Activated CD8-positive, alpha-beta memory T cell treated with anti-CD3 and anti-CD28 coated beads, Interleukin-2, amount 10 ng/mL, durations not matched to agents 7 days and 5 days (primary cell): Measurements from ENCODE around the gene GATA5. TPM values are rescaled to one million over a fixed set of nuclear protein-coding genes. Genes with fewer than 3 reads are reported as not detected.

Source experiments
- ATAC-seq: fragments of 150-1000 bp; cut with Tn5 transposase; one replicate; pipeline ENCODE4 v1.10.0; 2021; ENCODE audit warnings: moderate library complexity
- CTCF ChIA-PET: fragments of 350-600 bp; sonication (Branson Sonifier 250); formaldehyde crosslinking; loops from one replicate; lab custom pipeline; 2021; ENCODE audit warnings: antibody characterized with exemption; lab: Charles Lee
- DNase-seq: peaks from one replicate; pipeline ENCODE4 v3.0.0-alpha.2; 2020
- H3K27ac Mint-ChIP-seq: one replicate; pipeline ENCODE4 v1.8.0; 2021; ENCODE audit warnings: mild to moderate bottlenecking, mixed read lengths
- H3K27me3 Mint-ChIP-seq: one replicate; pipeline ENCODE4 v1.8.0; 2021; ENCODE audit warnings: mixed read lengths
- H3K36me3 Mint-ChIP-seq: one replicate; pipeline ENCODE4 v1.8.0; 2021; ENCODE audit warnings: mild to moderate bottlenecking, mixed read lengths
- H3K4me1 Mint-ChIP-seq: one replicate; pipeline ENCODE4 v1.8.0; 2021; ENCODE audit warnings: mixed read lengths
- H3K4me3 Mint-ChIP-seq: one replicate; pipeline ENCODE4 v1.8.0; 2021; ENCODE audit warnings: mild to moderate bottlenecking, moderate library complexity, mixed read lengths
- H3K9me3 Mint-ChIP-seq: one replicate; pipeline ENCODE4 v1.8.0; 2022; ENCODE audit warnings: low read depth, mixed read lengths
- total RNA-seq, 2 experiments: library from RNA; stranded (reverse); gene quantifications; one replicate each; pipeline ENCODE4 v1.2.3, GENCODE V29; 2021

The GATA5 gene
- total RNA-seq, 2 experiments from 2014 or later: not detected

DNA sequence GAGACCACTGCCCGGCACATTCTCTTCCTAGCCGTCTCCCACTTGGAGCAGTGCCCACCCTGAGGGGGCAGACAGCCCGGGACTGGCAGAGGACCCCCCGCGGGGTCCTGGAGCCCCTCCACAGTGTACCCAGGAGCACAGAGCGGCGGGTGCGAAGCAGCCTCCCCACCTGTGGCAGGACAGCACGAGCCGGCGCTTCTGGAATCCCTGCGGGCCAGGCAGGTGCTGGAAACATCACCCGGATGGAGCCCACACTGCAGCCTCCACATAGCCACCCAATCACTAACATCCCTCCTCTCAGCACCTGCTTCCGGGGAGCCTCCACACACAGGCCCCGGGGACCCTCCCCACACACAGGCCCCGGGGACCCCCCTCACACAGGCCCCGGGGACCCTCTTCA, 18.7 kb downstream of the GATA5 start:
- ATAC-seq (no peak), DNase-seq (no peak)
- Mint-ChIP-seq H3K36me3 (no peaks in the 10 kb centered on the region), H3K4me3 (no peak overlapping the region), H3K9me3 (no peaks in the 10 kb centered on the region), H3K4me1 (no peaks in the 10 kb centered on the region), H3K27me3 (peaks cover 2% of the 10 kb centered on the region), H3K27ac (no peak overlapping the region)
- CTCF ChIA-PET: no interaction called here

DNA sequence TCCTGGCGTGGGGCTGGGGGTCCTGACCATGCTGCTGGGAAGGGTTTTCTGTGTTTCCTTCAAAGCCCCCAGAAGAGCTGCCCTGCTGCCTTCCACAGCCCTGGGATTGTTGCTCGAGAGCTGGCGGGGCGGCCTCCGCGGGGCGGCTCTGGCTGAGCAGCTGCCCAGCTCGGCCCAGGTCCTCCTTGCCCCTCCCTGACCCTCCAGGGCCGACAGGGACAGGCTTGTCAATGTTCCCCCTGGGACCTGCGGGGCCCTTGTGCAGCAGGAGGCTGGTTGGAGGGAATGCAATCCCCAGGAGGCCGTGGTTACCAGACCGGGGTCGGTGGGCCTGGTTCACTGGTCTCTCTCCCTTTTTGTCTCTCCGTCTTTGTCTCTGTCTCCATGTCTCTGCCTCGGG, 19.9 kb downstream of the GATA5 start:
- Mint-ChIP-seq H3K9me3 (no peaks in the 10 kb centered on the region), H3K36me3 (no peaks in the 10 kb centered on the region), H3K27me3 (peaks cover 2% of the 10 kb centered on the region), H3K4me1 (no peaks in the 10 kb centered on the region), H3K27ac (no peak overlapping the region), H3K4me3 (no peak overlapping the region)
- CTCF ChIA-PET: no interaction called here
- DNase-seq (no peak), ATAC-seq (no peak)

DNA sequence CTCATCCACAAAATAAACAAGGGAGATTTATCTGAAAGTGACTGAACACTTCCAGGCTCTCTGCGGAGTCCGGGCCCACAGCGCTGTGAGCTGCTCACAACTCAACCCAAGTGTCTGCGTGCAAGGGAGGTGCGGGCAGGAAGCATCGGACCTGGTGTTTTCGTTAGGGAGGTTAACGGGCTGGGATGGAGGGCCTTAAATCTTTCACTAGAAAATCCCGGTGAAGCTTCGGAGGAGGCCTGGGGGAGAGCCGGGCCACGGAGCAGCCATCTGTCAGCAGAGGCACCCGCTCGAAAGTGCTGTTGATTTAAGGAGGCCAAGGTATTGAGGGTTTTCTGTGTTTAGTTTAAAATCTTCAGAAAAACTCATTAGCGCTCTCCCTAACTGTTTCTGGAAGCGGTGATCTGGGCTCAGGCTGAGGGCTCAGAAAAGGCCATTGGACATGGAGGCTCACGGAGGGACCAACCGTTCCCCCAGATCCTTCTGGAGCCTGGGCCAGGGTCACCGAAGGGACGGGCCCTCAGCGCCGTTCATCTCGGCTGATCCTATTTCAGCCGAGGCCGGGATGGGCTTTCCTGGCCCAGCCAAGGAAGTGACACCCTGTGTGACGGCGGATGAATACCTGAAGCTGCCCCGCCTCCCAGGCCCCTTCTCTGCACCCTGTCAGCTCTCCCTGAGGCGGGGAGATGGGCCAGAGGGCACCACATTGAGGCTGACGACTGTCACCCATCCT, 20.7 kb downstream of the GATA5 start:
- no peak for DNase-seq

DNA sequence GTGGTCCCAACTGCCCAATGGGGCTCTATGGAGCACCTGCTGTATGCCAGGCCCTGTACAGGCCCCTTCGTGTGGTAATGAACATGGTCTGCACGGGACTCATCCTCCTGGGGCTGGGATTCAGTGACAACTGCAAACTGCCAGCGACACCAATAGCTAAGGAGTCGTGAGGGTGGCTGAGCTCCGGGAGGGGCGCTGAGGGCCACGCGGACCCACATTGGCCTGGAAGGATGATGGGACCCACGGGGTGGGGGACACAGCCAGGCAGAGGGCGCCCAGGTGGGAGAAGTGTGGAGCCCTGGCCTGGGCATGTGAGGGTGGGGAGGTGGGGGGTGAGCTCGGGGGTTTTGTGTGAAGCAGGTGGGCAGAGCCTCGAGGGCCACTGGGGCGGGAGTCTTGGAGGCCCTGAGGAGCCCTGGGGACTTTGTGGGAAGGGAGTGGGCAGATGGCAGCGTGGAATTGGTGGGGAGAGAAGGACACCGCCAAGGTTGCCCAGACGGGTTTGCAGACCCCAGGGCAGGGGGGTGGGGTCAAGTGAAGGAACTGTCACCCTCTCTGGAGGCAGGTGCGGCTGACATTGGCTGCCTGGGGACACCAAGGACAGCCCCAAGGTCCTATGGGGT, 22.5 kb downstream of the GATA5 start:
- H3K9me3 Mint-ChIP-seq: no peaks in the 10 kb centered on the region
- no peak overlapping the region for H3K27ac Mint-ChIP-seq
- CTCF ChIA-PET: no interaction called here
- peaks cover 2% of the 10 kb centered on the region for H3K27me3 Mint-ChIP-seq
- DNase-seq (no peak), ATAC-seq (no peak)
- H3K4me3 Mint-ChIP-seq: no peak overlapping the region
- H3K4me1 Mint-ChIP-seq: no peaks in the 10 kb centered on the region
- no peaks in the 10 kb centered on the region for H3K36me3 Mint-ChIP-seq

More for the DNA sequence above, 20.7 kb downstream of the GATA5 start:
- no peaks in the 10 kb centered on the region for H3K4me1 Mint-ChIP-seq
- H3K36me3 Mint-ChIP-seq: no peaks in the 10 kb centered on the region
- CTCF ChIA-PET: no interaction called here
- no peak overlapping the region for H3K27ac Mint-ChIP-seq
- peaks cover 2% of the 10 kb centered on the region for H3K27me3 Mint-ChIP-seq
- no peak for ATAC-seq
- H3K4me3 Mint-ChIP-seq: no peak overlapping the region
- H3K9me3 Mint-ChIP-seq: no peaks in the 10 kb centered on the region

DNA sequence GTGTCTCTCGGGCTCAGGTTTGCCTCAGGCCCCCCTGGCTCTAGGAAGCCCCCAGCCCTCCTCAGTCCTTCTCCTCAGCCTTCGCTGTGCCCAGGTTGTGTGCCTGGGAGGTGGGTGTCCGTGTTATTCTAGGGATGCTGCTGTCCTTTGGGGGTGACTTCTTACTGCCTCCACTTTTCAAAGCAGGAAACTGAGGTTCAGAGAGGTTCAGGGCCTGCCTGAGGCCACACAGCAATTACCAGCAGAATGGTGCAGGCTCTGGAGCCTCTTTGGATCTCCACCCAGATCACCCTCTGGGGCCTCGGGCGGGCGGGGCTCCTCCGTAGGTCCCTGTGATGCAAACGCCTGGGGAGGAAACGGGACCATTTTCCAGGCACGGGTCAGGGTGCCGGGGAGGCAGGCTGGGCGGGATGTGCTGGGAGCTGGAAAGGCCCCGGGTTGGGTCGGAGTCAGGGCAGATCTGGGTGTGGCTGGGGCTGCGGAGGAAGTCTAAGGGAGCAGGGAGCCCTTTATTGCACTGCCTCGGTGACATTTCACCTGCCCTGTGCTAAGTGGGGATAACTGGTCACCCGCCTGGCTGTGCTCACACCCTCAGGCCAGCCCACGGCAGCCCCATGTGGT, 23.2 kb downstream of the GATA5 start:
- Mint-ChIP-seq H3K9me3 (no peaks in the 10 kb centered on the region), H3K4me3 (no peak overlapping the region), H3K27ac (no peak overlapping the region), H3K4me1 (no peaks in the 10 kb centered on the region), H3K36me3 (no peaks in the 10 kb centered on the region), H3K27me3 (peaks cover 2% of the 10 kb centered on the region)
- ATAC-seq (no peak), DNase-seq (no peak)
- CTCF ChIA-PET: no interaction called here

DNA sequence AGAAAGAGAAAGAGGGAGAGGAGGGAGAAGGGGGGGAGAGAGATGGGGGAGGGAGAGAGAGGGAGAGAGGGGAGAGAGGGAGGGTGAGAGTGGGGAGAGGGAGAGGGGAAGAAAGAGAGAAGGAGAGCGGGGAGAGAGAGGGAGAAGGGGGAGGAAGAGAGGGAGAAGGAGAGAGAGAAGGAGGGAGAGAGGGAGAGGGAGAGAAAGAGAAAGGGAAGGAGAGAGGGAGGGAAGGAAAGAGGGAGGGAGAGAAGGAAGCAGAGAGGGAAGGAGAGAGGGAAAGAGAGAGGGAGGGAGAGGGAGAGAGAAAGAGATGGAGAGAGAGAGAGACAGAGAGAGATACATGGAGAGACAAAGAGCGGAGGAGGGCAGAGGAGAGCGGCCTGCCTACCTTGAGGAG, 23.8 kb downstream of the GATA5 start:
- ATAC-seq (no peak), DNase-seq (no peak)
- CTCF ChIA-PET: no interaction called here
- peaks cover 2% of the 10 kb centered on the region for H3K27me3 Mint-ChIP-seq
- H3K9me3 Mint-ChIP-seq: no peaks in the 10 kb centered on the region
- H3K4me1 Mint-ChIP-seq: no peaks in the 10 kb centered on the region
- H3K4me3 Mint-ChIP-seq: no peak overlapping the region
- H3K36me3 Mint-ChIP-seq: no peaks in the 10 kb centered on the region
- no peak overlapping the region for H3K27ac Mint-ChIP-seq

DNA sequence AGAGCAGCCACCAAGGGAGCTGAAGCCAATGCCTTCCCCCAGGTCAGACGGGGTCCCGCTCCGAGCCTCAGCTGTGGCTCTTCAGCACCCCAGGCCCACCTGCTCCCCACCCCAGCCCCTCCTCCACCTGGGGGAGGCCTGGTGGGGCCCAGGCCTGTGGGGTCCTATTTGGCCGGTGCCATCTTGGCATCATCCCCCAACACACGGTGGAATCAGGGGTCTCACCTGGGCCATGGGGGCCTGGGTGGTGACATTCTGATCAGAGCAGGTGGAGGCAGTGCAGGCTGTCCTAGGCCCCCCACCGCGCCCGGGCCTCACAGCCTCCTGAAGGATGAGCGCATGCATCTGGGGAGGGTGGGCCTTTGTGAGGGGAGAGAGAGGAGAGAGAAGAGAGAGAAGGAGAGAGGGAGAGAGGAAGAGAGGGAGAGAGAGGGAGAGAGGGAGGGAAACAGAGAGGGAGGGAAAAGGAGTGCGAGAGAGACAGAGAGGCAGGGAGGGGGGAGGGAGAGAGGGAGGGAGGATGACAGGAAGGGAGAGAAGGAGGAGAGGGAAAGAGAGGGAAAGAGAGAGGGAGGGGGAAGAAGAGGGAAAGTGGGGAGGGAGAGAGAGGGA, 24.5 kb downstream of the GATA5 start:
- ATAC-seq (no peak), DNase-seq (no peak)
- Mint-ChIP-seq H3K27ac (no peak overlapping the region), H3K4me1 (no peaks in the 10 kb centered on the region), H3K4me3 (no peak overlapping the region), H3K27me3 (peaks cover 2% of the 10 kb centered on the region), H3K9me3 (no peaks in the 10 kb centered on the region), H3K36me3 (no peaks in the 10 kb centered on the region)
- CTCF ChIA-PET: no interaction called here

DNA sequence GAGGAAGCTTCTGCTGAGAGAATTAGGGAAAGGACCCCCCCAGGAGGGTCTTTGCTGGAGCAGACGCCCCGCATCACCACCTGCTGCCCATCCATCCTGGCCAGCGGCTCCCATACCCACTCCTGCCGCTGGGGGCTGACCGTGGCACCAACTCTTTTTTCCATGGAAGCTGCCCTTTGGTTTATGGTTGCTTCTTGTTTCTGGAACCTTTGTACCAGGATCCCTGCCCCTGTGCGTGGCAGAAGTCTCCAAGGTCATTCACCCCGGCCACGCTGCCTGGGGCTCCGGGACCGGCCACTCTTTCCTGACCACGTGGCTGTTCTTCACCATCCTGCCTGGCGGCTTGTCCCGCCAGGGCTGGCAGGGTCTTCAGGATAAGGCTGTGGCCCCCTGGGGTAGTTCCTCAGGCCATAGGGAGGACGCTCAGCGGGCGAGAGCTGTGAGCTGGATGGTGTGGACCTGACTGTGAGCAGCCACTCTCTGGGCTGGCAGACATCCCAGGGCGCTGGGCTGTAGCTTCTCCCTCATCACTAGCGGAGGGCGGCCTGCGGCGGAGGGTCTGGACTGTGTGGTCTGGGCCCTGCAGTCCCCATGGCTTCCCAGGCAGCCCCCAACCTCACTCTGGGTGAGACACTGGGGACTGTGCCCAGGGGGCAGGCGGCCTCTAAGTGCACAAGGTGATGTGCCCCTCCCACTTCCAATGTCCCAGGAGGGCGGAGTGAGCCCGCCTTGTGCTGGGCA, 25.7 kb downstream of the GATA5 start:
- Mint-ChIP-seq H3K36me3 (no peaks in the 10 kb centered on the region), H3K4me1 (no peaks in the 10 kb centered on the region), H3K27me3 (peaks cover 2% of the 10 kb centered on the region), H3K9me3 (no peaks in the 10 kb centered on the region), H3K27ac (no peak overlapping the region), H3K4me3 (no peak overlapping the region)
- CTCF ChIA-PET: no interaction called here
- no peak for DNase-seq
- no peak for ATAC-seq

DNA sequence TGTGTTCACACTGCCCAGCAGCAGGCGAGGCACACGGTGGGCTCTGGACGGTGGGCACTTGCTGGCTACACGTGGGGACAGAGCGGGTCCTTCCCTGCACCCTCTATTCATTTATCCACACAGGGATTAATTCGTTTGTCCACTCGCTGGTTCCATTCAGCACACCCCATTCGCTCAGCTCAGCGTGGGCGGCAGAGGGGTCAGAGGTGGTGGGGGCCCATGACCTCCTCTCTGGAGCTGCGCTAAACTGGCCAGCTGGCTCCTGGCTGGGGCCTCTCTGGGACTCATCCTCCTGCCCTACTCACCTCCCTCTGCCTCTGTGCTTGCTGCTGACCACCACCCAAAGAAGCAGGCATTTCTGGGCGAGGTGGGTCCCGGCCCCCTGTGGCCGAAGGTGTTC, 27.0 kb downstream of the GATA5 start:
- Mint-ChIP-seq H3K27me3 (no peaks in the 10 kb centered on the region), H3K9me3 (no peaks in the 10 kb centered on the region), H3K36me3 (no peaks in the 10 kb centered on the region), H3K4me1 (no peaks in the 10 kb centered on the region), H3K4me3 (no peak overlapping the region), H3K27ac (no peak overlapping the region)
- no peak for ATAC-seq
- no peak for DNase-seq
- CTCF ChIA-PET: no interaction called here

DNA sequence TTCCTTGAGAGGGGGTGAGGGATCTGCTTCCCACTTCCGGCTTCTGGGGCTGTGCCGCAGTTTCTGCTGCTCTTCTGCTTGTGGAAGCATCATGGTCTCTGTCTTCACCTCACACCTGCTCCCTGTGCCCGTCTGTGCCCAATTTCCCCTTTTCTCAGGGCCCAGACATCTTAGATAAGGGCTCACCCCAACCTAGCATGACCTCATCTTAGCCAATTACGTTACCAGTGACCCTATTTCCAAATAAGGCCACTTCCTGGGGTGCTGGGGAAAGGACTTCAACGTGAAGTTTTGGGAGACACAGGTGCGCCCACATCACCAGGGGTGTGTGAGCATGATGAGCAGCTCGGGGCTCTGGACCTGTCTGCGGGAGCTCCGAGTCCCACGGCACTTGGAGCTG, 27.8 kb downstream of the GATA5 start:
- CTCF ChIA-PET: no interaction called here
- no peak for DNase-seq
- H3K36me3 Mint-ChIP-seq: no peaks in the 10 kb centered on the region
- ATAC-seq: no peak
- H3K27me3 Mint-ChIP-seq: no peaks in the 10 kb centered on the region
- no peaks in the 10 kb centered on the region for H3K9me3 Mint-ChIP-seq
- H3K4me3 Mint-ChIP-seq: no peak overlapping the region
- H3K27ac Mint-ChIP-seq: no peak overlapping the region
- no peaks in the 10 kb centered on the region for H3K4me1 Mint-ChIP-seq

DNA sequence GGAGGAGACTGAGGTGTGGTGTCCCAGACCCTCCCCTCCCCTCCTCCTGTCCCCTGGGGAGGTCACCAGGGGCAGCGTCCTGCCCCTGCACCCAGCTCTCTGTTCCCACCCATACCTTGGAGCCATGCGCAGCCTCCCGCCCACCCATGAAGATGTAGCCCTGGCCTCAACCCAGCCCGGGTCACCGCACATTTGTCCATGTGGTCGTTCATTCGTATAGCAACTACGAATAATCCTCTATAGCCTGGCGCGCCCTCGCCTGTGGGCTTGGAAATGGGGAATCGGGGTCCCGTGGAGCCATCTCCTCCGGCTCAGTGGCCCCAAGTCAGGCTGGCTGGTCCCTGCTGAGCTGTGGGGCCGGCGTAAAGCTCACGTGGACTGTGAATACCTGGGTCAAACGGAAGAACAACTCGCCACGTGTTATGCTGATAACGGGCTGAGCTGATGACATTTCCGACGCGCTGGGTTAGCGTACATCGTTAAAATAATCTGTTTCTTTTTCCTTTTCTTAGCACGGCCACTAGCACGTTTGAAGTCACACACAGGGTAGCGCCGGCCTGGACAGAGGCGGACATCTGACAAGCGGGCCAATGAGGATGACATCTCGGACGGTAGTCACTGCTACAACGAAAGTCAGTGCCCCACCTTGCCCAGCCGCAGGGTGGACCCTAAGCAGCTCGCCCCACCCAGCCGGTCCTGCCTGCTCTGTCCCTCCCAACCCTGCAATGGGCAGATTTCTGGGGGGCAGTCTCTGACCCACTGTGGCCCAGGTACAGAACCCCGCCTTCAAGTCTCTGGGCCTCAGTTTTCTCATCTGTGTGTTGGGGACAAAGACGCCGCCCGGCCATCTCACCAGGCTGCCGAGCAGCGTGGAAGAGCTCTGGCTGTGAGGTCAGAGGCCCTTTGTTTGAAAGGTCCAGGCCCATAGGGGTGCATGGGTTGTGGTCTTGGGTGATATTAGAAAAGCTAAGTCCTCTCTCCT, 28.6 kb downstream of the GATA5 start:
- H3K27ac Mint-ChIP-seq: no peak overlapping the region
- DNase-seq (no peak), ATAC-seq (no peak)
- no peaks in the 10 kb centered on the region for H3K4me1 Mint-ChIP-seq
- H3K27me3 Mint-ChIP-seq: no peaks in the 10 kb centered on the region
- H3K9me3 Mint-ChIP-seq: no peaks in the 10 kb centered on the region
- CTCF ChIA-PET: no interaction called here
- H3K4me3 Mint-ChIP-seq: no peak overlapping the region
- H3K36me3 Mint-ChIP-seq: no peaks in the 10 kb centered on the region

DNA sequence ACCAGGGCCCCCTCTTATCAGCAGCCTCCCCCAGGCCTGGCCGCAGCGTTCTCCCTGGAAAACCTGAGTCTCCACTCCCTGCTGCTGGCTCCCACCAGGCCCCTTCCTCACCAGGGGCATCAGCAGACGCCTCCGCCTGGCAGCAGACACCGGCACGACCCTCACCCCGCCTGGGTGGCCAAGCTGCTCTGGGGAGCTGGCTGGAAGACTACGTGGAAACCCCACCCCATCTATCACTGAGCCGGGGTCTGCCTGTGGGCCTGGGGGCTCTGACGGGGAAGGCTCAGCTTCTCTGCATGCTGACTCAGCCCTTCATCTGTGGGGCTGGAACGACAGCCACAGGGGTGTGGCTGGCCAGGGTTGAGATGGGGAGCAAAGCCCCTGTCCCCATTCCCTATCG, 29.3 kb downstream of the GATA5 start:
- no peaks in the 10 kb centered on the region for H3K36me3 Mint-ChIP-seq
- ATAC-seq: no peak
- no peaks in the 10 kb centered on the region for H3K27me3 Mint-ChIP-seq
- no peaks in the 10 kb centered on the region for H3K4me1 Mint-ChIP-seq
- CTCF ChIA-PET: no interaction called here
- H3K27ac Mint-ChIP-seq: no peak overlapping the region
- H3K4me3 Mint-ChIP-seq: no peak overlapping the region
- H3K9me3 Mint-ChIP-seq: no peaks in the 10 kb centered on the region
- DNase-seq: no peak
